CD4-positive, alpha-beta T cell treated with Interleukin-4 for 4 hours (primary cell): Measurements from ENCODE around the gene SCN4B.

Experiments
- DNase-seq: peaks from one replicate; pipeline ENCODE4 v3.0.0-alpha.2; 2020

SCN4B gene

GRCh38 chr11:118128721-118129470 is 23.7 kb downstream of the SCN4B start:
- DNase-seq, result no peak

- no peak for DNase-seq
These were observed 24.3 kb downstream of the SCN4B start for GRCh38 chr11:118128310-118128709.

GRCh38 chr11:118126082-118126838 is 26.4 kb downstream of the SCN4B start:
- no peak for DNase-seq

GRCh38 chr11:118124929-118125535 is 27.6 kb downstream of the SCN4B start:
- DNase-seq, result no peak

GRCh38 chr11:118120793-118121192 is 31.8 kb downstream of the SCN4B start:
- DNase-seq, result no peak

GRCh38 chr11:118117790-118118601 is 34.6 kb downstream of the SCN4B start:
- no peak for DNase-seq

- no peak for DNase-seq
These were observed 37.6 kb downstream of the SCN4B start for GRCh38 chr11:118115048-118115447.

GRCh38 chr11:118114266-118114665 is 38.4 kb downstream of the SCN4B start:
- DNase-seq, result no peak

GRCh38 chr11:118112711-118113430 is 39.8 kb downstream of the SCN4B start:
- no peak for DNase-seq

GRCh38 chr11:118111744-118112035 is 40.9 kb downstream of the SCN4B start:
- no peak for DNase-seq

GRCh38 chr11:118111019-118111743 is 41.4 kb downstream of the SCN4B start:
- DNase-seq, result no peak

GRCh38 chr11:118109231-118109630 is 43.4 kb downstream of the SCN4B start:
- DNase-seq, result no peak

GRCh38 chr11:118108513-118108912 is 44.1 kb downstream of the SCN4B start:
- no peak for DNase-seq

- no peak for DNase-seq
These were observed 45.8 kb downstream of the SCN4B start for GRCh38 chr11:118106789-118107335.

- DNase-seq, result no peak
These were observed 46.8 kb downstream of the SCN4B start for GRCh38 chr11:118105657-118106305.

GRCh38 chr11:118104491-118104890 is 48.1 kb downstream of the SCN4B start:
- no peak for DNase-seq

GRCh38 chr11:118102721-118103261 is 49.8 kb downstream of the SCN4B start:
- DNase-seq, result no peak

- no peak for DNase-seq
These were observed 51.9 kb downstream of the SCN4B start for GRCh38 chr11:118100691-118101232.

- DNase-seq, result no peak
These were observed 52.6 kb downstream of the SCN4B start for GRCh38 chr11:118099838-118100556.
